Coronary artery (tissue), 2 donors: ENCODE measurements around the gene TMEM150B.

Source experiments
- DNase-seq: peaks from one replicate; pipeline ENCODE4 v3.0.0-alpha.2; 2017; ENCODE audit warnings: low spot score
- H3K27ac ChIP-seq, 2 donors: fragments of 200-600 bp; sonication (generic); one replicate each; pipeline ENCODE4 v1.5.1; 2016 to 2019
- H3K4me3 ChIP-seq: fragments of 200-600 bp; sonication (generic); 2 replicates; pipeline ENCODE4 v1.5.1; 2016; ENCODE audit warnings: mild to moderate bottlenecking, moderate library complexity
- TF ChIP-seq, protein P1 (sequence below): fragments of 200-600 bp; sonication (generic); IDR thresholded peaks from one replicate; pipeline ENCODE4 v1.5.1; 2019; ENCODE audit warnings: antibody characterized with exemption

TMEM150B gene

GRCh38 chr19:55302318-55302703 lies 22.8 kb downstream of the TMEM150B start:
- TF ChIP-seq, protein P1, sequence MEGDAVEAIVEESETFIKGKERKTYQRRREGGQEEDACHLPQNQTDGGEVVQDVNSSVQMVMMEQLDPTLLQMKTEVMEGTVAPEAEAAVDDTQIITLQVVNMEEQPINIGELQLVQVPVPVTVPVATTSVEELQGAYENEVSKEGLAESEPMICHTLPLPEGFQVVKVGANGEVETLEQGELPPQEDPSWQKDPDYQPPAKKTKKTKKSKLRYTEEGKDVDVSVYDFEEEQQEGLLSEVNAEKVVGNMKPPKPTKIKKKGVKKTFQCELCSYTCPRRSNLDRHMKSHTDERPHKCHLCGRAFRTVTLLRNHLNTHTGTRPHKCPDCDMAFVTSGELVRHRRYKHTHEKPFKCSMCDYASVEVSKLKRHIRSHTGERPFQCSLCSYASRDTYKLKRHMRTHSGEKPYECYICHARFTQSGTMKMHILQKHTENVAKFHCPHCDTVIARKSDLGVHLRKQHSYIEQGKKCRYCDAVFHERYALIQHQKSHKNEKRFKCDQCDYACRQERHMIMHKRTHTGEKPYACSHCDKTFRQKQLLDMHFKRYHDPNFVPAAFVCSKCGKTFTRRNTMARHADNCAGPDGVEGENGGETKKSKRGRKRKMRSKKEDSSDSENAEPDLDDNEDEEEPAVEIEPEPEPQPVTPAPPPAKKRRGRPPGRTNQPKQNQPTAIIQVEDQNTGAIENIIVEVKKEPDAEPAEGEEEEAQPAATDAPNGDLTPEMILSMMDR = no peak
- no peak overlapping the region for H3K4me3 ChIP-seq
- H3K27ac ChIP-seq = no peak overlapping the region
- no peak for DNase-seq

DNA sequence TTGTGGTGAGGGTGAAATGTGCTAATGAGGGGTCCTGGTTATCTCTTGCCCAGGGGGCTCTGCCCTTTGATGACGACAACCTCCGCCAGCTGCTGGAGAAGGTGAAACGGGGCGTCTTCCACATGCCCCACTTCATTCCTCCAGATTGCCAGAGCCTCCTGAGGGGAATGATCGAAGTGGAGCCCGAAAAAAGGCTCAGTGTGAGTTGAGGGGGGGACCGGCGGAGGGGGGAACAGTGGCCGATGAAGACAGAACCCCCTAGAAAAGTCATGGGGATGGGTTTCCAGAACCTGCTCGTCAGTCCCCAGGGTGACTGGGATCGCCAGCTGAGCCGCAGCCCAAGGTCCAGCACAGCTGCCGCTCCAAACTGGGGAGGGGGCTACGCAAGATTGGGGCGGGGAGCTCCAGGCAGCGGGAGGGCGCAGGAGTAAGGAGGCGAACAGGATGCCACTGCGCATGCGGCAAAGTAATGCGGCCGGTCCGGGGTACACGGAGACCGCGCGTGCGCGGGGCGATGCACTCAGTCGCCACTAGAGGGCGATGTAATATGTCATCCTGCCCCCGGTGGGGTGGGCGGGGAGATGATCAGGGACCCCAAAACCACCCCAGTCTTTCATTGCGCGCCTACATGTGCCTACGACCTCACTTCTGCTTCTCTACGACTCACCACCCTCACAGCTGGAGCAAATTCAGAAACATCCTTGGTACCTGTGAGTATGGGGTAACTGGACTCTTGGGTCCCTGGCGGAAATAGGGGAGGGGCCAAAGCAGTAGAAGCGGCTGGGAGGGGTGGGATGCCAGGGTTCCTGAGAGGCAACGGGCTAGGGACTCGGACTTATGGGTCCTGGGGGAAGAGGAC lies 23.5 kb downstream of the TMEM150B start:
- H3K27ac ChIP-seq = peak overlapping the region in 1 of 2 donors; percentile 36
- no peak for DNase-seq
- TF ChIP-seq, protein P1 = peak; percentile 97
- H3K4me3 ChIP-seq = peak overlapping the region; percentile 68

DNA sequence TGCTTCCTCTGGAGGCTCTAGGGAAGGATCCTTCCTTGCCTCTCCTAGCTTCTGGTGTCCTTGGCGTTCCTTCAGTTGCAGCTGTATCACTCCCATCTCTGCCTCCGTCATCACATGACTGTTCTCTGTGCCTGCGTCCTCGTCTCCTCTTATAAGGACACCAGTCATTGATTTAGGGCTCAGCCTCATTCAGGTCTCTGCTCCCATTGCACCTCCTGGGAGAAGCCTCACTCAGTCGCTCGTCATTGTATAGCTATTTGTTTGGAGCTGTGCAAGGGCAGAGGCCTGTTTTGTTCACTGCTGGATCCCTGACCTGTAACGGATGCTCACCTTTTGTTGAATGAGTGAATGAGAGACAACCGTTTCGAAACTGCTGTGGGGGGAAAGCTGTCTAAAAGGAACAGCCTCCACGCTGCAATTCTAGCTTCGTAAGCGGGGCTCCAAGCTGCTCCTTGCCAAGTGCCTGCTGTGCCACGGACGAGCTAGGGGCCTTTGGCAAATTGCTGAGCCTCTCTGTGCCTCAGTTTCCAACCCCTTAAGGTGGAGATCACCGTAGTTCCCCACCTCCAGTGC lies 24.2 kb downstream of the TMEM150B start:
- Histone ChIP-seq H3K27ac (no peak overlapping the region), H3K4me3 (no peak overlapping the region)
- DNase-seq = no peak
- TF ChIP-seq, protein P1 = no peak

DNA sequence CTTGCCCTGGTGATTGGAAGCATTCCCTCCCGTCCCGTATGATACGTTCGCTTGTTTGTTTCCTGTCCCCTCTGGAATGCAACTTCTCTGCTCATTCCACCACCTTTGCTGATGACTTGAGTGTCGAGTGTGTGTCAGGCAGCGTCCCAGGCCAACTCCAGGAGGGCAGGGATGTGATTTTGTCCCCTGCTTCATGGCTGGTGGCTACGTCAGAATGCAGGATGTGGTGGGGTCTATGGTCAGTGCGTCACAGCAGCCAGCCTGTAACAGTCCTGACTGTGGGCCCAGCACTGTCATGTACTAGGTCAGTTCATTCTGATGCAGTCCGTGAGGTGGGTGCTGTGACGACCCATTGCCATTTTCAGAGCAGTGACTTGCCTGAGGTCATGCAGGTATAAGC lies 25.1 kb downstream of the TMEM150B start:
- Histone ChIP-seq H3K27ac (no peak overlapping the region), H3K4me3 (no peak overlapping the region)
- TF ChIP-seq, protein P1 = no peak
- DNase-seq = no peak

GRCh38 chr19:55297267-55297666 lies 27.9 kb downstream of the TMEM150B start:
- DNase-seq = no peak
- Histone ChIP-seq H3K4me3 (no peak overlapping the region), H3K27ac (no peak overlapping the region)
- TF ChIP-seq, protein P1 = no peak

- TF ChIP-seq, protein P1 = no peak
- H3K27ac ChIP-seq = no peak overlapping the region
- no peak overlapping the region for H3K4me3 ChIP-seq
- no peak for DNase-seq
Measured at GRCh38 chr19:55289117-55289796, 35.9 kb downstream of the TMEM150B start.
